AG09319 (cell line): Measurements from ENCODE around the gene TMPRSS9.
A peak's percentile ranks its signal among the peaks of the same experiment; 100 is the strongest.

ENCODE experiments used
- DNase-seq: peaks from one replicate; pipeline ENCODE4 v3.0.0-alpha.2; 2010; ENCODE audit warnings: low read depth; ENCODE audit errors: extremely low read depth
- CTCF ChIP-seq: IDR thresholded peaks from 2 replicates; pipeline ENCODE4 v1.5.1; 2011; ENCODE audit warnings: low read depth, mild to moderate bottlenecking, inconsistent platforms, low read length, moderate library complexity

Gene TMPRSS9

DNA sequence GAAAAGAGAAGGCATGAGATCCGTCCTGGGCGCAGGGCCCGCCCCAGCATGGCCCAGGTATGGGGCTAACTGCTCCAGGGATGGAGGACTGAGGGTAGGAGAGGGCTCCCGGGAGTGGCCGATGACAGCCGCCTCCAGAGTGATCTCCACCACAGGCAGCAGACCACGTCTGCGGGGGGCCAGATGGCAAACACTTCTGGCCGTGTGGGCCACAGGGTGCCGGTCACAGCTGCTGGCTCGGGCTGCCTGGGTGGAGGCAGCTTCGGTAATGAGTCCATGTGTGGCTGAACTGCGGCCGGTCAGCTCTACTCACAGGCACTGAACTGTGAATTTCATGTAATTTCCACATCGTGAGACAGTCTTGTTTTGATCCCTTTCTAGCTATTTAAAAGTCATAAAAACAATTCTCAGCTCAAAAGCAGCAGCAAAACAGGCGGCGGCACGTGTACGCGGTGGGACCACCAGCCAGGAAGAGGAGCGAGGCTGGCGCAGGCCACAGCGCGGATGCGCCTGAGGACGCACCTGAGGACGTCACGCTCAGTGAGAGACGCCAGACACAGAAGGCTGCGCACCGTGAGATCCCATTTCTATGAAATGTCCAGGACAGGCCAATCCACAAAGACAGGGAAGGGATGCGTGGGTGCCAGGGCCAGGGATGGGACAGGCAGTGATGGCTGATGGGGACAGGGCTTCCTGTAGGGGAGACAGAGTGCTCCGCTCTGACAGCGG is 35.7 kb upstream of the TMPRSS9 start:
- TF ChIP-seq CTCF, result no peak
- DNase-seq, result no peak

GRCh38 chr19:2325281-2326046 is 34.6 kb upstream of the TMPRSS9 start:
- TF ChIP-seq CTCF, result no peak
- DNase-seq, result no peak

GRCh38 chr19:2326699-2327360 is 33.2 kb upstream of the TMPRSS9 start:
- DNase-seq, result no peak
- TF ChIP-seq CTCF, result no peak

DNA sequence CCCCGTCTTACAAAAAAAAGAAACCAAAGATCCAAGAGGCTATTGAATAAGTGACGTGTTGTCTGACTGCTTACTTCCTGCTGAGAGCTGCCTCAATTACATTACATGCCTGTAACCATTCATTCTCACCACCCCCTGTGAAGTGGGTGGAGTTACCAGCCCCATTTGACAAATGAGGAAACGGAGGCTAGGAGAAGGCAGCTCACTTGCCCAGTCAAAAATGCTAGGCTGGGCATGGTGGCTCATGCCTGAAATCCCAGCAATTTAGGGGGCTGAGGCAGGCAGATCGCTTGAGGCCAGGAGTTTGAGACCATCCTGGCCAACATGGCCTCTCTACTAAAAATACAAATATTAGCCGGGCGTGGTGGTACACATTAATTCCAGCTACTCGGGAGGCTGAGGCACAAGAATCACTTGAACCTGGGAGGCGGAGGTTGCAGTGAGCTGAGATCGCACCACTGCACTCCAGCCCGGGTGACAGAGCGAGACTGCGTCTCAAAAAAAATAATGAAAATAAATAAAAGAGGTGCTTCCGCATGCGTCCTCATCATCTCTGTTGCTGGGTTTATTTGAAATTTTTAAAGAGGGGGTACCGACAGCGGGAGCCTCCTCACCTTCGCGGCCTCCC is 32.2 kb upstream of the TMPRSS9 start:
- TF ChIP-seq CTCF, result no peak

DNA sequence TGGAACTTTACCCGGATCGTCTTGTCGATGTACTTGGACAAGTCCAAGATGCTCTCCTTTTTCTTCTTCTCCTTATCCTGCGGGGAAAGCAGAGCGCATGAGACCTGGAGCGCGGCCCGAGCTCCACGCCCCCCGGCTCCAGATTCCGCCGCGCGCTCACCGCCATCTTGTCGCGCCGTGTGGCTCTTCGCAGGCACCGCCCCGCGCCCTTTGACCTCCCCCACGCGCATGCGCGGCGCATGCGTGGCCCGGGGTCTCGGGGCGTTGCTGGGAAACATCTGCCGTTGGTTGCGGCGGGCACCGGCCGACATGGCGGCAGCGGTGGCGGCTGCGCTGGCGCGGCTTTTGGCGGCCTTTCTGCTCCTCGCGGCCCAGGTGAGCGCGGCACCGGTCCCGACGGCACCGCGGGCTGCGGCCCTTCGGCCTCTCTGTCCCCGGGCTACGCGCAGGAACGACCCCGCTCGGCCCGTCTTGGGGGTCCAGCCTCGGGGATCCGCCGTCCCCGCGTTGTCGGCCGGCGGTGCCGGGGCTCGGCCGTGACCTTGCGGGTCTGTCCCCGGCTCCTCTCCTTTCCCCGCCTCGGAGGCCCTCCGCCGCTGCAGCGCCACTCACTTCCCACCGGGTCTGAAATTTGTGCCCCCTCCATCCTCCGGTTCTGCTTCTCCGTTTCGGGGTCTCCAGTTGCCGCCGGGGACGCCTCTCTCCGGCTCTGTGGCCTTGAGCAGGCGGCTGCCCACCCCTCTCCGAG is 31.5 kb upstream of the TMPRSS9 start, which contains the start of the genes LSM7 and SPPL2B:
Gene LSM7, minus strand, starts transcription at position 186 of the 748 bp plus-strand sequence. Its CDS starts 20 bp downstream, at position 166.
Gene SPPL2B, plus strand, starts transcription at position 284 of the 748 bp plus-strand sequence. Its CDS starts 26 bp downstream, at position 310.
- TF ChIP-seq CTCF, result no peak
- peak; percentile 68 for DNase-seq

More for the DNA sequence above, 32.2 kb upstream of the TMPRSS9 start:
- peak; percentile 46 for DNase-seq

GRCh38 chr19:2329149-2329478 is 31.0 kb upstream of the TMPRSS9 start:
- DNase-seq, result no peak
- TF ChIP-seq CTCF, result no peak
